ENCODE data around the gene MYL7. TPM values are rescaled to one million over a fixed set of nuclear protein-coding genes. Genes with fewer than 3 reads are reported as not detected.

Gene MYL7
- polyA plus RNA-seq, 3 donors = not detected

GRCh38 chr7:44117801-44118429, 23.2 kb downstream of the MYL7 start:
- H3K9me3 Mint-ChIP-seq = peaks cover 0 to 7% (median 2%) of the 10 kb centered on the region in 7 donors
- peaks cover 34 to 53% of the 10 kb centered on the region in 2 donors for H3K36me3 Mint-ChIP-seq
- no peaks in the 10 kb centered on the region for H4K20me1 ChIP-seq (ENCODE audit: insufficient read depth, low read length)
- no peaks in the 10 kb centered on the region for H3K9me3 ChIP-seq (replicated peaks in 1 of 2; ENCODE audit: control insufficient read depth in 1 of 2, insufficient read depth in 1 of 2, low read length in 2 of 2)
- no peak overlapping the region for H3K9ac ChIP-seq (ENCODE audit: insufficient read depth, low read length, poor library complexity, severe bottlenecking)
- 98% methylated on average over 10 of the region's 13 CpGs for WGBS (ENCODE audit: insufficient coverage)
- no peak overlapping the region for H3K4me2 ChIP-seq (replicated peaks; ENCODE audit: extremely low read depth, low read length, poor library complexity, severe bottlenecking)
- DNase-seq = no peak
- peaks cover 6 to 7% of the 10 kb centered on the region in 2 donors for H3K4me1 ChIP-seq (ENCODE audit: control insufficient read depth in 1 of 2, insufficient read depth in 2 of 2, low read length in 2 of 2)
- intact Hi-C loops (cut with micrococcal nuclease) = no loop called here
- TF ChIP-seq CTCF (IDR thresholded peaks at IDR 0.05) = no peak
- no peak overlapping the region for H3K4me3 ChIP-seq (replicated peaks in 1 of 3; ENCODE audit: low read depth in 2 of 3, low read length in 3 of 3)
- no peaks in the 10 kb centered on the region for H3K27me3 Mint-ChIP-seq (ENCODE audit: low read depth in 3 of 3)
- H3K27me3 ChIP-seq (ENCODE audit: control insufficient read depth in 2 of 2, insufficient read depth in 2 of 2, low read length in 2 of 2) = no peaks in the 10 kb centered on the region
- no peak overlapping the region for H3K27ac ChIP-seq (ENCODE audit: low read depth in 1 of 2, low read length in 2 of 2)
- H3K36me3 ChIP-seq (replicated peaks in 1 of 2; ENCODE audit: control insufficient read depth in 1 of 2, insufficient read depth in 2 of 2, low read length in 2 of 2) = peaks cover 16 to 27% of the 10 kb centered on the region in 2 donors
- H3K27ac Mint-ChIP-seq = no peak overlapping the region
- no peak overlapping the region for H2AFZ ChIP-seq (ENCODE audit: insufficient read depth, low read depth, low read length, poor library complexity, severe bottlenecking)
- H3K79me2 ChIP-seq (ENCODE audit: insufficient read depth, low read length) = peaks cover 13% of the 10 kb centered on the region
- no peak overlapping the region for H3K4me3 Mint-ChIP-seq
- H3K4me1 Mint-ChIP-seq = peaks cover 11% of the 10 kb centered on the region

GRCh38 chr7:44116789-44117666, 24.1 kb downstream of the MYL7 start:
- Histone ChIP-seq H4K20me1 (ENCODE audit: insufficient read depth, low read length) (no peaks in the 10 kb centered on the region), H3K9me3 (replicated peaks in 1 of 2; ENCODE audit: control insufficient read depth in 1 of 2, insufficient read depth in 1 of 2, low read length in 2 of 2) (no peaks in the 10 kb centered on the region), H3K27ac (ENCODE audit: low read depth in 1 of 2, low read length in 2 of 2) (no peak overlapping the region), H3K4me1 (ENCODE audit: control insufficient read depth in 1 of 2, insufficient read depth in 2 of 2, low read length in 2 of 2) (no peaks in the 10 kb centered on the region), H3K4me3 (replicated peaks in 1 of 3; ENCODE audit: low read depth in 2 of 3, low read length in 3 of 3) (no peak overlapping the region), H2AFZ (ENCODE audit: insufficient read depth, low read depth, low read length, poor library complexity, severe bottlenecking) (no peak overlapping the region), H3K27me3 (ENCODE audit: control insufficient read depth in 2 of 2, insufficient read depth in 2 of 2, low read length in 2 of 2) (no peaks in the 10 kb centered on the region), H3K79me2 (ENCODE audit: insufficient read depth, low read length) (peaks cover 5% of the 10 kb centered on the region), H3K9ac (ENCODE audit: insufficient read depth, low read length, poor library complexity, severe bottlenecking) (no peak overlapping the region), H3K4me2 (replicated peaks; ENCODE audit: extremely low read depth, low read length, poor library complexity, severe bottlenecking) (no peak overlapping the region), H3K36me3 (replicated peaks in 1 of 2; ENCODE audit: control insufficient read depth in 1 of 2, insufficient read depth in 2 of 2, low read length in 2 of 2) (peaks cover 16 to 27% of the 10 kb centered on the region in 2 donors)
- Mint-ChIP-seq H3K4me1 (peaks cover 3% of the 10 kb centered on the region), H3K4me3 (no peak overlapping the region), H3K27me3 (ENCODE audit: low read depth in 3 of 3) (no peaks in the 10 kb centered on the region), H3K36me3 (peaks cover 34 to 53% of the 10 kb centered on the region in 2 donors), H3K9me3 (peaks cover 0 to 8% (median 3%) of the 10 kb centered on the region in 7 donors), H3K27ac (peak overlapping the region in 2 of 7 donors; percentile 7 to 11)
- WGBS (ENCODE audit: insufficient coverage) = 98% methylated on average over 23 of the region's 25 CpGs
- no peak for DNase-seq
- intact Hi-C loops (cut with micrococcal nuclease) = no loop called here
- TF ChIP-seq CTCF (IDR thresholded peaks at IDR 0.05) = no peak
